GM21786 (cell line): Measurements from ENCODE around the gene RSPH10B2.
"Not testable (repeated sequence)": the region's sequence is repeated elsewhere in the genome, so short reads cannot be mapped to it uniquely, and the experiment has no call there.

Experiments
- ATAC-seq: cut with Tn5 transposase; IDR thresholded peaks from one replicate; pipeline ENCODE4 v1.9.1; 2021; ENCODE audit not compliant: unreplicated experiment

Gene RSPH10B2

DNA sequence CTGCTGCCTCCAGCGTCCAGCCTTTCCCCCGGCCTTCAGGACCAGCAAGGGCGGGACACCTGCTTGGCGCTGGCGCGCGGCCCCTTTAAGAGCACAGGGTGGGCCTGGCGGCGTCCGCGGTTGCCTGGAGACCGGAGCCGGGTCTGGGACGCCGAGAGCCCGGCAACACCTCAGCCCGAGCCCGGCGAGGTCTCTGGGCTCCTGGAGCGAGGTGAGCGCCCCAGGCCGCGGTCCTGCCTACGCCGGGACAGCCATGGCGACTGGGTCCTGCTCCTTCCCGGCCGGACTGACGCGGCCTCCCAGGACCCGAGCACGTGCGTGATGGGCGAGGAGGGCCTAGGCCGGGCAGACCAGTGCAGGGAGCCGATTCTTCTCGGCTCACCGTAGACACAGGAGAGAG lies at the start of gene RSPH10B2:
Gene RSPH10B2 (plus strand): TSS at position 140 of the 400 bp plus-strand sequence. CDS start 3,575 bp downstream, outside the sequence.
- ATAC-seq: not testable (repeated sequence)

GRCh38 chr7:6705959-6706665 lies 47.8 kb upstream of the RSPH10B2 start:
- peak; percentile 28 for ATAC-seq

- peak; percentile 85 for ATAC-seq
Measured at GRCh38 chr7:6706666-6707407, 47.1 kb upstream of the RSPH10B2 start, which contains the start of gene ZNF12. Gene ZNF12 (minus strand): TSS chr7:6706947. CDS start chr7:6705173, 1,774 bp downstream.

DNA sequence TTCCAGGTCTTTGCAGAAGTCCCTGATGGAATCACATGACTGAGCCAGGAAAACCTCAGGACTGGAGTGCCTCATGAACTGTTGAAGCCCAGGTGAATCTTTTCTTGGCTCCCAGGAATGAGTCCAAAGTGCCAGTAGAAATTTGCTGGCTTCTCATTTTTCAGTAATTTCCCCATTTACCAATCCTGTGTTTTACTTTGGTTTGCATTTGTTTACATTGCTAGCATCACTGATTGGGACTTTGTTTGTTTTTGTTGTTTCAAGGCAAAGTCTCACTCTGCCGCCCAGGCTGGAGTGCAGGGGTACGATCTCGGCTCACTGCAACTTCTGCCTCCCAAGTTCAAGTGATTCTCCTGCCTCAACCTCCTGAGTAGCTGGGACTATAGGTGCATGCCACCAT lies 45.6 kb upstream of the RSPH10B2 start:
- ATAC-seq: no peak

DNA sequence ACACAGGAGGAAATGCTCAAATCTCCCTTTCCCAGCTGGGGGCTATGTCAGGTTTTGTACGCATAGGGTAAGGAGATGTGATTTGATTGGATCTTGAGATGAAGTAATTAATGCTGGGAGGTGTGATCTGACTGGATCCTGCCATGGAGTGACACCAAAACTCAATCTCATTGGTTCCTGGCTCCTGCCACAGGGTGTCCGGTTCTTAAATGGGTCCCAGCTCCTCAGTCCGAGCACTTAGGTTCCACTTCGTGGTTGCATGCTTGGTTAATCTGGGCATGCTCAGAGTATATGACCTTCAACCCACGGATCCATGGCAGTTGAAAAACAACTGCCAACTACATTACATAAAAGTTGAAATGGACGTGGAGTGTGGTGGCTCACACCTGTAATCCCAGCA lies 44.1 kb upstream of the RSPH10B2 start:
- ATAC-seq: no peak

DNA sequence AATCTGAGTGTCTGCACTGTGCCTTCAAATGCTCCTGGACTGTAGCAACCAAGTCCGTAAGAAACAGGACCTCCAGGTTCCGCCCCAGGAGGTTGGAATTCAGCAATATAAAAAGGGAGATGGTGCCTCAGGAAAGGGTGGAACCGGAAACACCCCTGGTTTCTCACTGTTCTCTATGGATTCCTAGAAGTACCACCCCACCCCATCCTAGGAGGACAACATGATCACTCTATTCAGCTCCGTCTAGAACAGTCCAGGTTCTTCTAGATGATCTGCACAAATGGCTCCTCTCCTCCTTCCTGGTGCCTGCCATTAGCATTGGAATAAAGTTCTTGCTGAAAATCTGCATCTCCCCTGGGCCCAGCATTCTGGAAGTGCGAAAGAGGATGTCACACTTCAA lies 39.5 kb upstream of the RSPH10B2 start:
- ATAC-seq: no peak

GRCh38 chr7:6715898-6716297 lies 38.0 kb upstream of the RSPH10B2 start:
- ATAC-seq: not testable (repeated sequence)

DNA sequence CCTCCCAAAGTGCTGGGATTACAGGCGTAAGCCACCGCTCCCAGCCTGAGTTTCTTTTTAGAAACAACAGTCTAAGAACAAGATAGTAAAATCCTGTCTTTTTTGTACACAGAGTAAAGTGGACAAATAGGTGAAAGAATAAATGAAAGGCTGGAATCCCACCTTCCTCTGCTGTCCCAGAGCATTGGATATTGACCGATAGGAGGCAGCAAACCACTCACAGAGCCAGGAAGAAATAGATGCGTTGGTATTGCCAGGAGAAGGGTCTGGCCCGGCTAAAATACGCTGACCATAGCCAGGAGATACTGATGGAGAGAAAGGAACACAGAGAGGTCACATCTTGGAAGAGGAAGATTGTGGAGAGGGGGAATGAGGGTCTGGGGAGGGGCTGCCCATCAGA lies 35.8 kb upstream of the RSPH10B2 start:
- ATAC-seq: no peak

- not testable (repeated sequence) for ATAC-seq
Measured at GRCh38 chr7:6724351-6724750, 29.6 kb upstream of the RSPH10B2 start.

GRCh38 chr7:6725003-6725402 lies 28.9 kb upstream of the RSPH10B2 start:
- peak; percentile 60 for ATAC-seq

GRCh38 chr7:6726341-6726740 lies 27.6 kb upstream of the RSPH10B2 start:
- not testable (repeated sequence) for ATAC-seq

DNA sequence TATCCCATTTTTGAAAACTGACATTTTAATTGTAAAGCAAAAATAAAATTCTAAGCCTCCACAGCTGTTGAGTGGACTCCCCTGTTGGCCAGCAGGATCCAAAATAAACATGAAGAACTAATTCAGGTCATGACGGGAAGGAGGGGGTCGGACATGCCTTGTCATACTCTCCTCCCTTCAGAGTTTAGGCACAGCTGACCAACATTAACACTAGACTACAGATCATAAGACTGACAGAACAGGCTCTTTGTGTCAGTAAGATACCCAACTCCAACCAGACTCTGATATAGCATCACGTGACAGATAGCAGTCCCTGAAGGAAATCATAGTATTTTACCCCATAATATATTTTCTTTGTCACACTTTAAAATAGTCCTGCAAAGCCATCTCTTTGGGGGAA lies 26.2 kb upstream of the RSPH10B2 start:
- ATAC-seq: no peak

- not testable (repeated sequence) for ATAC-seq
Measured at GRCh38 chr7:6728893-6729491, 24.9 kb upstream of the RSPH10B2 start.

GRCh38 chr7:6729492-6730342 lies 24.2 kb upstream of the RSPH10B2 start:
- peak; percentile 88 for ATAC-seq

GRCh38 chr7:6730343-6730633 lies 23.6 kb upstream of the RSPH10B2 start:
- no peak for ATAC-seq

- ATAC-seq: not testable (repeated sequence)
Measured at GRCh38 chr7:6738415-6738814, 15.5 kb upstream of the RSPH10B2 start.

- ATAC-seq: not testable (repeated sequence)
Measured at GRCh38 chr7:6744410-6745100, 9.3 kb upstream of the RSPH10B2 start.

DNA sequence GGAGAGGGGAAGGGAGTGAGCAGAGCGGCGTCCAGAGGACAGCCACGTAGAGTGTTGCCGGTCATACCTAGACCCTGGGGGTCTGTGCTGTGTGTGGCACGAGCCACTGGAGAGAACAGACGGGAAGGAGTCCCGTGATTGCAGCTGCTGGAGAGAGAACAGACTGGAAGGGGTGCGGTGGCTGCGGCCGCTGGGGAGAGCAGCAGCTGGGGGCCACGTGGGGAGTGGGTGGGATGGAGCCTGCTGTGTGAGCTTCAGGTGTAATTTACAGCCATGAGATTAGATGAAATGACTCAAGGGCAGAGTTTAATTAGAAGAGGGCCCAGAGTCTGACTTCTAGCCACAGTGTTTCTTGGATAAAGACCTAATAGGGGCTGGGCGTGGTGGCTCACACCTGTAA lies 4.6 kb upstream of the RSPH10B2 start:
- not testable (repeated sequence) for ATAC-seq

DNA sequence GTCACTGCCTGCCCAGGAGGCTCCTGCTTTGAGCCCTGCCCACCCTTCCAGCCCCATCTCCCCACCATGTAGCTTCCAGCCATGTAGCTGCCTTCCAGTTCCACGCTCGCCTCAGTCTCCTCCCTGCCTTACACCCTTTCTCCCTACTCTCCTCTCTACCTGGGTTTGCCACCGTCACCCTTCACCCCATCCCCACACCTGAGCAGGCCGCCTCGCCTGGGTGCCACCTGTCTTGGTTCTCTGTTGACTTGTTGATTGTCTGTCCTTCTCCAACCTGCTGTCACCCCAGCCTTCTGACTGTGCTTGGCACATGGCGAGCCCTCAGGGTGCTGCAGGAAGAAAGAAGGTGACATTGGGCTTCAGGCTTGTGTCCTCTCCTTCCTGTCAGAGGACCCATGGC lies 3.7 kb upstream of the RSPH10B2 start:
- not testable (repeated sequence) for ATAC-seq

DNA sequence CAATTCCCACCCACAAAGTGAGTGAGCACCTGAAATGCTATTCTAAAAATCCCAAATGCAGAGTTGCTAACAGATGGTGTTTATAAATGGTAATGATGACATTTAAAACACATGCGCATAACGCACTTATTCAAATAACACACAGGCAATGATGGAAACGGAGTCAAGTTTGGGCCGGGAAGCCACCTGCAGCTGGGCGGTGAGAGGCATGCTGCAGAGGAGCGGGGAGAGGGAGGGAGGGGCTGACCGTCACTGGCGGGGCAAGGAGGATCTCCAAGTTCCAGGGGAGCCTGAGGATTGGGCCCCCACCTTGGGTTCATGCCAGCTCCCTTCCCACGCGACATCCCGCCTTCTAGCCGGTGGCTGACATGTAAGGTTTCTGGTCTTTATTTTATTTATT lies 7.3 kb downstream of the RSPH10B2 start:
- ATAC-seq: not testable (repeated sequence)
